ENCODE measurements around the gene C1QTNF1. TPM values are rescaled to one million over a fixed set of nuclear protein-coding genes. Genes with fewer than 3 reads are reported as not detected.

Gene C1QTNF1
- total RNA-seq, 8 experiments from 2014 or later, result 0.25 to 51.1 (median 2.7) TPM

GRCh38 chr17:79045001-79045729, 21.2 kb downstream of the C1QTNF1 start:
- ATAC-seq (replicated peaks in 6 of 8), result no peak
- WGBS, 10 experiments, result 15 to 76% (median 65%) methylated on average over 1 to 9 of the region's 15 CpGs; no CpG with 5 or more reads in 3 of the 10 experiments
- Histone ChIP-seq H3K4me3 (no peak overlapping the region), H3K4me1 (replicated peaks in 1 of 2) (peaks cover 12 to 16% of the 10 kb centered on the region in 2 donors), H3K27ac (no peak overlapping the region)
- in situ Hi-C loops (cut with MboI; ENCODE audit: low pct_unique_long_range_greater_than_20kb in 2 of 9, low sequenced_read_pairs in 9 of 9, unreplicated experiment in 9 of 9), result no loop called here

- H3K4me1 ChIP-seq (replicated peaks in 1 of 2), result peaks cover 12 to 16% of the 10 kb centered on the region in 2 donors
- in situ Hi-C loops (cut with MboI; ENCODE audit: low pct_unique_long_range_greater_than_20kb in 2 of 9, low sequenced_read_pairs in 9 of 9, unreplicated experiment in 9 of 9), result no loop called here
- WGBS, 10 experiments, result 0 to 7% (median 0%) methylated on average over 3 to 7 of the region's 11 CpGs; no CpG with 5 or more reads in 6 of the 10 experiments
- ATAC-seq (replicated peaks in 6 of 8), result peak; percentile 66 to 87 (median 83)
- H3K27ac ChIP-seq, result no peak overlapping the region
- H3K4me3 ChIP-seq, result no peak overlapping the region
These were observed 21.9 kb downstream of the C1QTNF1 start for GRCh38 chr17:79045842-79046196.

- peak in 7 of 8 experiments; percentile 17 to 73 (median 57) for ATAC-seq (replicated peaks in 6 of 8)
- in situ Hi-C loops (cut with MboI; ENCODE audit: low pct_unique_long_range_greater_than_20kb in 2 of 9, low sequenced_read_pairs in 9 of 9, unreplicated experiment in 9 of 9), result no loop called here
- WGBS, 10 experiments, result 0 to 100% (median 56%) methylated on average over 1 to 13 of the region's 25 CpGs; no CpG with 5 or more reads in 1 of the 10 experiments
- Histone ChIP-seq H3K4me1 (replicated peaks in 1 of 2) (peaks cover 12 to 16% of the 10 kb centered on the region in 2 donors), H3K4me3 (no peak overlapping the region), H3K27ac (peak overlapping the region; percentile 8 to 62)
These were observed 22.4 kb downstream of the C1QTNF1 start for GRCh38 chr17:79046197-79046915.

- in situ Hi-C loops (cut with MboI; ENCODE audit: low pct_unique_long_range_greater_than_20kb in 2 of 9, low sequenced_read_pairs in 9 of 9, unreplicated experiment in 9 of 9), result no loop called here
- peak in 1 of 8 experiments; percentile 19 for ATAC-seq (replicated peaks in 6 of 8)
- H3K27ac ChIP-seq, result peak overlapping the region; percentile 8 to 62
These were observed 22.9 kb downstream of the C1QTNF1 start for GRCh38 chr17:79046916-79047280.

GRCh38 chr17:79047291-79047920, 23.4 kb downstream of the C1QTNF1 start:
- Histone ChIP-seq H3K4me3 (no peak overlapping the region), H3K27ac (no peak overlapping the region), H3K4me1 (replicated peaks in 1 of 2) (peaks cover 12 to 16% of the 10 kb centered on the region in 2 donors)
- in situ Hi-C loops (cut with MboI; ENCODE audit: low pct_unique_long_range_greater_than_20kb in 2 of 9, low sequenced_read_pairs in 9 of 9, unreplicated experiment in 9 of 9), result no loop called here
- WGBS, 10 experiments, result 14 to 100% (median 90%) methylated on average over 1 to 11 of the region's 30 CpGs; no CpG with 5 or more reads in 4 of the 10 experiments
- no peak for ATAC-seq (replicated peaks in 6 of 8)

More at GRCh38 chr17:79046916-79047280, 22.9 kb downstream of the C1QTNF1 start:
- Histone ChIP-seq H3K4me3 (no peak overlapping the region), H3K4me1 (replicated peaks in 1 of 2) (peaks cover 12 to 16% of the 10 kb centered on the region in 2 donors)
- 10 to 100% (median 88%) methylated on average over 1 to 11 of the region's 15 CpGs for WGBS, 10 experiments

GRCh38 chr17:79047923-79048825, 24.2 kb downstream of the C1QTNF1 start:
- Histone ChIP-seq H3K27ac (no peak overlapping the region), H3K4me1 (replicated peaks in 1 of 2) (peaks cover 12 to 16% of the 10 kb centered on the region in 2 donors), H3K4me3 (no peak overlapping the region)
- in situ Hi-C loops (cut with MboI; ENCODE audit: low pct_unique_long_range_greater_than_20kb in 2 of 9, low sequenced_read_pairs in 9 of 9, unreplicated experiment in 9 of 9), result no loop called here
- peak in 6 of 8 experiments; percentile 6 to 61 (median 42) for ATAC-seq (replicated peaks in 6 of 8)
- WGBS, 10 experiments, result 80 to 94% (median 84%) methylated on average over 5 to 16 of the region's 41 CpGs; no CpG with 5 or more reads in 7 of the 10 experiments

GRCh38 chr17:79048826-79049755, 25.1 kb downstream of the C1QTNF1 start:
- Histone ChIP-seq H3K4me1 (replicated peaks in 1 of 2) (peaks cover 12 to 16% of the 10 kb centered on the region in 2 donors), H3K4me3 (no peak overlapping the region), H3K27ac (no peak overlapping the region)
- in situ Hi-C loops (cut with MboI; ENCODE audit: low pct_unique_long_range_greater_than_20kb in 2 of 9, low sequenced_read_pairs in 9 of 9, unreplicated experiment in 9 of 9), result no loop called here
- WGBS, 10 experiments, result 34 to 100% (median 84%) methylated on average over 1 to 3 of the region's 21 CpGs; no CpG with 5 or more reads in 4 of the 10 experiments
- no peak for ATAC-seq (replicated peaks in 6 of 8)

GRCh38 chr17:79049821-79050220, 25.9 kb downstream of the C1QTNF1 start:
- WGBS, 10 experiments, result 60 to 100% (median 82%) methylated on average over 1 to 2 of the region's 11 CpGs; no CpG with 5 or more reads in 4 of the 10 experiments
- no peak overlapping the region for H3K4me3 ChIP-seq
- in situ Hi-C loops (cut with MboI; ENCODE audit: low pct_unique_long_range_greater_than_20kb in 2 of 9, low sequenced_read_pairs in 9 of 9, unreplicated experiment in 9 of 9), result loop anchor here in 1 of 9 experiments (25.0 kb wide), 1 partner anchor 662 kb away; no protein-coding TSS in a partner anchor
- no peak overlapping the region for H3K27ac ChIP-seq
- peaks cover 12 to 16% of the 10 kb centered on the region in 2 donors for H3K4me1 ChIP-seq (replicated peaks in 1 of 2)
- no peak for ATAC-seq (replicated peaks in 6 of 8)

- H3K4me1 ChIP-seq (replicated peaks in 1 of 2), result peaks cover 12 to 16% of the 10 kb centered on the region in 2 donors
- ATAC-seq (replicated peaks in 6 of 8), result no peak
- H3K4me3 ChIP-seq, result no peak overlapping the region
- H3K27ac ChIP-seq, result no peak overlapping the region
- in situ Hi-C loops (cut with MboI; ENCODE audit: low pct_unique_long_range_greater_than_20kb in 2 of 9, low sequenced_read_pairs in 9 of 9, unreplicated experiment in 9 of 9), result loop anchor here in 1 of 9 experiments (25.0 kb wide), 1 partner anchor 662 kb away; no protein-coding TSS in a partner anchor
- 60 to 83% (median 71%) methylated on average over 1 to 3 of the region's 6 CpGs; no CpG with 5 or more reads in 4 of the 10 experiments for WGBS, 10 experiments
These were observed 26.6 kb downstream of the C1QTNF1 start for GRCh38 chr17:79050551-79050950.

GRCh38 chr17:79051306-79051705, 27.3 kb downstream of the C1QTNF1 start:
- no peak overlapping the region for H3K27ac ChIP-seq
- H3K4me3 ChIP-seq, result no peak overlapping the region
- peaks cover 8 to 13% of the 10 kb centered on the region in 2 donors for H3K4me1 ChIP-seq (replicated peaks in 1 of 2)
- ATAC-seq (replicated peaks in 6 of 8), result no peak
- 43 to 100% (median 75%) methylated on average over 1 to 5 of the region's 6 CpGs; no CpG with 5 or more reads in 1 of the 10 experiments for WGBS, 10 experiments
- in situ Hi-C loops (cut with MboI; ENCODE audit: low pct_unique_long_range_greater_than_20kb in 2 of 9, low sequenced_read_pairs in 9 of 9, unreplicated experiment in 9 of 9), result loop anchor here in 1 of 9 experiments (25.0 kb wide), 1 partner anchor 661 kb away; no protein-coding TSS in a partner anchor

- H3K4me3 ChIP-seq, result no peak overlapping the region
- H3K4me1 ChIP-seq (replicated peaks in 1 of 2), result peaks cover 0 to 5% of the 10 kb centered on the region in 2 donors
- no peak overlapping the region for H3K27ac ChIP-seq
- 33 to 86% (median 60%) methylated on average over 1 of the region's 1 CpG; no CpG with 5 or more reads in 3 of the 10 experiments for WGBS, 10 experiments
- in situ Hi-C loops (cut with MboI; ENCODE audit: low pct_unique_long_range_greater_than_20kb in 2 of 9, low sequenced_read_pairs in 9 of 9, unreplicated experiment in 9 of 9), result loop anchor here in 1 of 9 experiments (25.0 kb wide), 1 partner anchor 660 kb away; no protein-coding TSS in a partner anchor
- no peak for ATAC-seq (replicated peaks in 6 of 8)
These were observed 28.2 kb downstream of the C1QTNF1 start for GRCh38 chr17:79052131-79052530.
